ENCODE results near the gene PCNX1. TPM values are rescaled to one million over a fixed set of nuclear protein-coding genes. Genes with fewer than 3 reads are reported as not detected.

The PCNX1 gene
- total and polyA plus RNA-seq, 2 of the 4 experiments (the other 2 are of a cell fraction): 15.0 to 43.7 TPM

DNA sequence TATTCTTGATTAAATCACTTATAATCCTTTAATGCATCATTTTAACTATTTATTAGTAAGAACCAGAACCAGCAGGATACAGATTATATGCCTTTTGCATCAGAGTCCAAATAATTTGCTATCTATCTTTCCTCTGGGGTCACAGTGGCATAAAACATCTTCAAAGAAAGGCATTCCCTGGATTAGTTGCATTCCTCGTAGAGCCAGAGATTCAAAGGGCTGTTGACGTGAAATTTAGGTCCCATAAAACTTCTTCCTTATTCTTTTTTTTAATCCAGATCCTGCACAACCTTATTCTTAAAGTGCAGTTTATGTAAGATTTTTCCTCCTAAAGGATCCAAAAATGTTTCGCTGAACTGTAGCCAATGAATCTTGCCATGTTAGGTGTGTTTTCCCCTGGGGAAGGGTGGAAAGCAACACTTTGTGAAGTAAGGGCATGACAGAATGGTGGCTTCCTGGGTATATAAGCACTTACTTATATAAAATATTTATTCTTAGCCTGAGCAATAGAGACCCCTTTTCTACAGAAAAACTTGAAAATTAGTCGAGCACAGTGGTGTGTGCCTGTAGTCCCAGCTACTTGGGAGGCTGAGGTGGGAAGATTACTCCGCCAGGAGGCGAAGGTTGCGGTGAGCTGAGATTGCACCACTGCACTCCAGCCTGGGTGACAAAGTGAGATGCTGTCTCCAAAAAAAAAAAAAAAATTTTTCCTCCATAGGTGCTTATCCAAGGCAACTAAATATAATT, 208.7 kb downstream of the PCNX1 start:
- in situ Hi-C loops (cut with MboI; ENCODE audit: low sequenced_read_pairs): no loop called here
- TF ChIP-seq SMC3 (IDR thresholded peaks at IDR 0.05; ENCODE audit: low read depth, low read length): no peak
- no TSS peak for BruUV-seq (replicated peaks)

More for the DNA sequence above, 208.7 kb downstream of the PCNX1 start:
- no peak overlapping the region for H2AK9ac ChIP-seq (replicated peaks; ENCODE audit: low read depth, low read length, poor library complexity)
- WGBS, 2 experiments (ENCODE audit: extremely low coverage in 2 of 2, insufficient read length in 1 of 2): no CpG with 5 or more reads among the region's 7 CpGs
- peaks cover 4 to 8% of the 10 kb centered on the region in 2 experiments for H3K79me1 ChIP-seq (ENCODE audit: low read depth in 1 of 2, low read length in 2 of 2)
- no peak overlapping the region for H3K27ac ChIP-seq (ENCODE audit: insufficient read depth, low read length)
- no peak overlapping the region for H2BK15ac ChIP-seq (ENCODE audit: low read depth, low read length)
- intact Hi-C loops (cut with micrococcal nuclease) (loop anchor here (10.0 kb wide), 1 partner anchor 201 kb away; no protein-coding TSS in a partner anchor), dilution Hi-C loops (cut with HindIII; ENCODE audit: low sequenced_read_pairs, unreplicated experiment) (no loop called here)
- ATAC-seq (ENCODE audit: low read depth) (no peak), DNase-seq (no peak)
- no peak overlapping the region for H3K9ac ChIP-seq (ENCODE audit: low read depth, low read length)
- no peak overlapping the region for H4K5ac ChIP-seq (ENCODE audit: low read depth, low read length)
- H2BK120ac ChIP-seq (ENCODE audit: low read depth, low read length): no peak overlapping the region
- H3K4me1 ChIP-seq (ENCODE audit: control insufficient read depth, insufficient read depth, low read length): peaks cover 12% of the 10 kb centered on the region
- no peak overlapping the region for H3K56ac ChIP-seq (ENCODE audit: extremely low read depth, insufficient read depth, low read length)
- H4K8ac ChIP-seq (ENCODE audit: low read depth in 2 of 2, low read length in 2 of 2): peak overlapping the region in 1 of 2 experiments; percentile 50; a peak in 1 of 4 replicates
- H3K36me3 ChIP-seq (ENCODE audit: control insufficient read depth, insufficient read depth, low read length): peaks cover 3% of the 10 kb centered on the region; the same call in 1 of the 2 replicates
- no peak overlapping the region for H3K4me2 ChIP-seq (ENCODE audit: low read depth, low read length)
- no peak overlapping the region for H4K91ac ChIP-seq (ENCODE audit: insufficient read depth, low read depth, low read length)
- H3K18ac ChIP-seq (ENCODE audit: low read depth, low read length): no peak overlapping the region
- no peak overlapping the region for H2BK5ac ChIP-seq (ENCODE audit: low read depth, low read length, poor library complexity, severe bottlenecking)
- CTCF ChIA-PET: no interaction called here
- H3K14ac ChIP-seq (replicated peaks; ENCODE audit: low read depth, low read length): no peak overlapping the region
- H3K27me3 ChIP-seq (ENCODE audit: control insufficient read depth, insufficient read depth, low read length): no peaks in the 10 kb centered on the region
- no peak overlapping the region for H2BK20ac ChIP-seq (ENCODE audit: low read depth, low read length)
- H3K4me3 ChIP-seq (ENCODE audit: insufficient read depth, low read depth, low read length): no peak overlapping the region
- H3K4ac ChIP-seq (ENCODE audit: low read depth, low read length): no peak overlapping the region
- POLR2A ChIA-PET (ENCODE audit: unreplicated experiment): no interaction called here
- no peaks in the 10 kb centered on the region for H4K20me1 ChIP-seq (ENCODE audit: insufficient read depth, low read length)
- H3K9me3 ChIP-seq (ENCODE audit: control insufficient read depth, insufficient read depth, low read length): no peaks in the 10 kb centered on the region
- no peak overlapping the region for H2AFZ ChIP-seq (replicated peaks; ENCODE audit: low read length, poor library complexity)
- H3K23ac ChIP-seq (ENCODE audit: low read depth, low read length): no peak overlapping the region
- no peak overlapping the region for H2AK5ac ChIP-seq (ENCODE audit: low read depth, low read length)
- peaks cover 3% of the 10 kb centered on the region; the same call in 1 of the 2 replicates for H3K9me1 ChIP-seq (ENCODE audit: insufficient read depth, low read length)
